Dermis lymphatic vessel endothelial cell (primary cell): ENCODE measurements around the gene SFXN4. TPM values are rescaled to one million over a fixed set of nuclear protein-coding genes. Genes with fewer than 3 reads are reported as not detected.

Experiments used
- total RNA-seq: library from RNA; depleted of rRNA; stranded (reverse); fragments of >200 nt; gene quantifications from 2 replicates; pipeline ENCODE4 v1.2.1, GENCODE V29; 2014

SFXN4 gene
- 8.2 and 11.7 TPM in 2 replicates for total RNA-seq

GRCh38 chr10:119165171-119166117, at the start of gene SFXN4:
TSS of gene SFXN4 (minus strand) at chr10:119165714. CDS start at chr10:119165647, 67 bp downstream.

GRCh38 chr10:119207366-119207666, 41.8 kb upstream of the SFXN4 start, which contains the start of gene GRK5:
TSS of gene GRK5 (plus strand) at chr10:119207571. CDS start at chr10:119207918, 347 bp downstream.

DNA sequence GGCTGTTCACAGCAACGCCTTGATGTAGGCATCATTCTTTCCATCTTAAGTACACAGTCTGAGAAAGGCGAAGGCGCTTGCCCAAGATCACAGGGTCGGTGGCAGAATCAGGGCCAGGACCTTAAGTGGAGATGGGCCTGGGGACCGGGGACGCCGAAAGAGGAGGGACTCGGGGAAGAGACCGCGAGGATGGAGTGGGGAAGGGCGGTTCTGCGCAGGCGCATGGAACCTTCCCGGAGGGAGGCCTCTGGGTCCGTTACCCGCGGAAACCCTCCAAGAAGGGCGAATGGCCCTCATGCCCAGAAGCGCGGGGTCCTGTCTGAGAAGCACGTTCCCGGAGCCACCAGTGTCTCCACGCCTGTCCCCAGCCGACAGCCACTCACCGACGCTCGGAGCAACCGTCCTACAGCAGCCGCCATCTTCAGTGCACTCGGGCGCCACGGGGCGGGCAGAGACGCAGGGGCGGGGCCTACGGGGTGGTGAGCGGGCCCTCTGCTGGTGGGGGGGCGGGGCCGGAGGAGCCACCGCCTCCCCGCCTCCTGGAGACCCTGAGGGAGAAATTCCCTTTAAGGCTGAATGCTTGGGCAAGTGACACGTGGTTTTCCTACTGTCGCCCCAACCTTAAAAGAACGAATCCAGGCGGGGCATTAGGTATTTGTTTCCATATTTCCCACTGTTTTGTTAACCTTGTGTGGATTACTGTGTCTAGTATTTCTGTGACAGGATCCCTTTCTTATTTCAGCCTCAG, 13.0 kb upstream of the SFXN4 start, which contains the start of gene PRDX3:
Gene PRDX3 (minus strand): TSS at position 441 of the 748 bp plus-strand sequence. CDS start 22 bp downstream, at position 419.

GRCh38 chr10:119103903-119104653, 61.4 kb downstream of the SFXN4 start, which contains the start of gene DENND10:
TSS of gene DENND10 (plus strand) at chr10:119104113. CDS start at chr10:119104143, 30 bp downstream.

Other genes starting within 250 kb of the SFXN4 start
- gene NANOS1, start 136.0 kb downstream of the SFXN4 start, total RNA-seq: 0.43 and 0.54 TPM in 2 replicates
- gene EIF3A, start 84.9 kb downstream of the SFXN4 start, total RNA-seq: 94.1 and 124 TPM in 2 replicates
- gene DENND10, start 61.6 kb downstream of the SFXN4 start, total RNA-seq: 60.2 and 75.1 TPM in 2 replicates
- 177 and 201 TPM in 2 replicates for gene PRDX3, start 13.1 kb upstream of the SFXN4 start, total RNA-seq
- 31.2 and 43.1 TPM in 2 replicates for gene GRK5, start 41.9 kb upstream of the SFXN4 start, total RNA-seq